Measurements from ENCODE around the gene TNNT1. TPM values are rescaled to one million over a fixed set of nuclear protein-coding genes. Genes with fewer than 3 reads are reported as not detected.

TNNT1 gene
- total and polyA plus RNA-seq, 2 donors from 2014 or later = not detected

DNA sequence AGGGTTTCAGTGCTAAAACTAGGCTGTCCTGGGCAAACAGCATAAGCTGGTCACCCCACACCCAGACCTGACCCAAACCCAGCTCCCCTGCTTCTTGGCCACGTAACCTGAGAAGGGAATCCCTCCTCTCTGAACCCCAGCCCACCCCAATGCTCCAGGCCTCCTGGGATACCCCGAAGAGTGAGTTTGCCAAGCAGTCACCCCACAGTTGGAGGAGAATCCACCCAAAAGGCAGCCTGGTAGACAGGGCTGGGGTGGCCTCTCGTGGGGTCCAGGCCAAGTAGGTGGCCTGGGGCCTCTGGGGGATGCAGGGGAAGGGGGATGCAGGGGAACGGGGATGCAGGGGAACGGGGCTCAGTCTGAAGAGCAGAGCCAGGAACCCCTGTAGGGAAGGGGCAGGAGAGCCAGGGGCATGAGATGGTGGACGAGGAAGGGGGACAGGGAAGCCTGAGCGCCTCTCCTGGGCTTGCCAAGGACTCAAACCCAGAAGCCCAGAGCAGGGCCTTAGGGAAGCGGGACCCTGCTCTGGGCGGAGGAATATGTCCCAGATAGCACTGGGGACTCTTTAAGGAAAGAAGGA is 34.4 kb downstream of the TNNT1 start:
- peak in 2 of 5 donors; percentile 49 to 51 for DNase-seq
- Histone ChIP-seq H3K27me3 (ENCODE audit: control insufficient read depth, insufficient read depth, low read length) (no peaks in the 10 kb centered on the region), H3K4me3 (ENCODE audit: low read length in 3 of 3) (no peak overlapping the region), H3K9ac (ENCODE audit: low read length in 3 of 3) (peak overlapping the region in 1 of 3 donors; percentile 46), H3K9me3 (ENCODE audit: control insufficient read depth in 2 of 3, insufficient read depth in 1 of 3, low read length in 3 of 3) (no peaks in the 10 kb centered on the region), H3K36me3 (ENCODE audit: control insufficient read depth in 2 of 3, insufficient read depth in 3 of 3, low read length in 3 of 3) (peaks cover 0 to 4% (median 0%) of the 10 kb centered on the region in 3 donors), H3K4me1 (ENCODE audit: control insufficient read depth in 2 of 3, insufficient read depth in 2 of 3, low read depth in 1 of 3, low read length in 3 of 3) (peaks cover 0 to 26% (median 0%) of the 10 kb centered on the region in 3 donors), H3K27ac (ENCODE audit: low read depth in 2 of 2, low read length in 2 of 2) (peak overlapping the region; percentile 25 to 32)
- FAIRE-seq = no peak
- intact Hi-C loops (cut with DNase I) = no loop called here
- TF ChIP-seq, protein P1, sequence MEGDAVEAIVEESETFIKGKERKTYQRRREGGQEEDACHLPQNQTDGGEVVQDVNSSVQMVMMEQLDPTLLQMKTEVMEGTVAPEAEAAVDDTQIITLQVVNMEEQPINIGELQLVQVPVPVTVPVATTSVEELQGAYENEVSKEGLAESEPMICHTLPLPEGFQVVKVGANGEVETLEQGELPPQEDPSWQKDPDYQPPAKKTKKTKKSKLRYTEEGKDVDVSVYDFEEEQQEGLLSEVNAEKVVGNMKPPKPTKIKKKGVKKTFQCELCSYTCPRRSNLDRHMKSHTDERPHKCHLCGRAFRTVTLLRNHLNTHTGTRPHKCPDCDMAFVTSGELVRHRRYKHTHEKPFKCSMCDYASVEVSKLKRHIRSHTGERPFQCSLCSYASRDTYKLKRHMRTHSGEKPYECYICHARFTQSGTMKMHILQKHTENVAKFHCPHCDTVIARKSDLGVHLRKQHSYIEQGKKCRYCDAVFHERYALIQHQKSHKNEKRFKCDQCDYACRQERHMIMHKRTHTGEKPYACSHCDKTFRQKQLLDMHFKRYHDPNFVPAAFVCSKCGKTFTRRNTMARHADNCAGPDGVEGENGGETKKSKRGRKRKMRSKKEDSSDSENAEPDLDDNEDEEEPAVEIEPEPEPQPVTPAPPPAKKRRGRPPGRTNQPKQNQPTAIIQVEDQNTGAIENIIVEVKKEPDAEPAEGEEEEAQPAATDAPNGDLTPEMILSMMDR (IDR thresholded peaks at IDR 0.05; ENCODE audit: borderline replicate concordance, extremely low read depth, insufficient read depth) = no peak

DNA sequence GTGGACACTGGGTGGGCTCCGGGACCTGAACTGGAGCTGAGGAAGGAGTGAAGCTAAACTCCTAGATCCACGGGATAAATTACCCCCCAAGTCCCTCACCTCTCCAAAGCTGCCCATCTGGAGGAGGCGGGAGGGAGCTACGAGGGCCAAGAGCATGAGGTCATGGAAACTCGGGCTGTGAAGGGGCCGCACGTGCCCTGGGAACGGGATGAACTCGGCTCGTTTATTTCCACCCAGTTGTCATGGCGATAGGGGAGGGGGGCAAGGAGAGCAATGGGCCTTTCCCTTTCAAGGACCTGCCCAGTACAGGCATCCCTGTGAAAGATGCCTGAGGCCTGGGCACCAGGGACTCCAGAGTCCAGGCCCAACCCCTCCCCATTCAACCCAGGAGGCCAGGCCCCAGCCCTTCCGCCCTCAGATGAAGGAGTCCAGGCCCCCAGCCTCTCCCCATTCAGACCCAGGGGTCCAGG is 35.4 kb downstream of the TNNT1 start:
- TF ChIP-seq, protein P1 (IDR thresholded peaks at IDR 0.05; ENCODE audit: borderline replicate concordance, extremely low read depth, insufficient read depth) = no peak
- peaks cover 0 to 26% (median 0%) of the 10 kb centered on the region in 3 donors for H3K4me1 ChIP-seq (ENCODE audit: control insufficient read depth in 2 of 3, insufficient read depth in 2 of 3, low read depth in 1 of 3, low read length in 3 of 3)
- peak overlapping the region in 1 of 3 donors; percentile 29 for H3K9ac ChIP-seq (ENCODE audit: low read length in 3 of 3)
- intact Hi-C loops (cut with DNase I) = no loop called here
- FAIRE-seq (no peak), DNase-seq (peak; percentile 95 to 98 (median 96))
- H3K27ac ChIP-seq (ENCODE audit: low read depth in 2 of 2, low read length in 2 of 2) = peak overlapping the region; percentile 63 to 83
- H3K4me3 ChIP-seq (ENCODE audit: low read length in 3 of 3) = no peak overlapping the region
- H3K9me3 ChIP-seq (ENCODE audit: control insufficient read depth in 2 of 3, insufficient read depth in 1 of 3, low read length in 3 of 3) = no peaks in the 10 kb centered on the region
- no peaks in the 10 kb centered on the region for H3K27me3 ChIP-seq (ENCODE audit: control insufficient read depth, insufficient read depth, low read length)
- peaks cover 0 to 6% (median 4%) of the 10 kb centered on the region in 3 donors for H3K36me3 ChIP-seq (ENCODE audit: control insufficient read depth in 2 of 3, insufficient read depth in 3 of 3, low read length in 3 of 3)

- Histone ChIP-seq H3K27ac (ENCODE audit: low read depth in 2 of 2, low read length in 2 of 2) (peak overlapping the region; percentile 63 to 83), H3K4me1 (ENCODE audit: control insufficient read depth in 2 of 3, insufficient read depth in 2 of 3, low read depth in 1 of 3, low read length in 3 of 3) (peaks cover 0 to 21% (median 0%) of the 10 kb centered on the region in 3 donors), H3K9ac (ENCODE audit: low read length in 3 of 3) (peak overlapping the region in 1 of 3 donors; percentile 29), H3K9me3 (ENCODE audit: control insufficient read depth in 2 of 3, insufficient read depth in 1 of 3, low read length in 3 of 3) (no peaks in the 10 kb centered on the region), H3K36me3 (ENCODE audit: control insufficient read depth in 2 of 3, insufficient read depth in 3 of 3, low read length in 3 of 3) (peaks cover 0 to 6% (median 4%) of the 10 kb centered on the region in 3 donors), H3K27me3 (ENCODE audit: control insufficient read depth, insufficient read depth, low read length) (no peaks in the 10 kb centered on the region), H3K4me3 (ENCODE audit: low read length in 3 of 3) (no peak overlapping the region)
- TF ChIP-seq, protein P1 (IDR thresholded peaks at IDR 0.05; ENCODE audit: borderline replicate concordance, extremely low read depth, insufficient read depth) = no peak
- DNase-seq (peak; percentile 63 to 81 (median 66)), FAIRE-seq (no peak)
- intact Hi-C loops (cut with DNase I) = no loop called here
These were observed 36.0 kb downstream of the TNNT1 start for GRCh38 chr19:55112777-55113569.

All from kidney (tissue), 14 donors.